ENCODE data around the gene CLDN15.

The CLDN15 gene

GRCh38 chr7:101186194-101186593 is 51.4 kb downstream of the CLDN15 start:
- no peak for TF ChIP-seq CTCF (IDR thresholded peaks at IDR 0.05; ENCODE audit: poor library complexity, severe bottlenecking)
- H3K4me1 ChIP-seq (ENCODE audit: insufficient read depth, poor library complexity, severe bottlenecking), result no peaks in the 10 kb centered on the region
- no peaks in the 10 kb centered on the region for H3K36me3 ChIP-seq (ENCODE audit: low read depth)
- no peak overlapping the region for H3K4me3 ChIP-seq (ENCODE audit: severe bottlenecking)
- no peak overlapping the region for H3K27ac ChIP-seq (ENCODE audit: poor library complexity, severe bottlenecking)
- DNase-seq (ENCODE audit: low spot score) (no peak), ATAC-seq (ENCODE audit: low read depth) (no peak)
- no peaks in the 10 kb centered on the region for H3K9me3 ChIP-seq (ENCODE audit: severe bottlenecking)
- H3K27me3 ChIP-seq (ENCODE audit: insufficient read depth, poor library complexity, severe bottlenecking), result peaks cover 2% of the 10 kb centered on the region

GRCh38 chr7:101185258-101185839 is 52.3 kb downstream of the CLDN15 start:
- TF ChIP-seq CTCF (IDR thresholded peaks at IDR 0.05; ENCODE audit: poor library complexity, severe bottlenecking), result no peak
- Histone ChIP-seq H3K4me1 (ENCODE audit: insufficient read depth, poor library complexity, severe bottlenecking) (no peaks in the 10 kb centered on the region), H3K36me3 (ENCODE audit: low read depth) (no peaks in the 10 kb centered on the region), H3K27ac (ENCODE audit: poor library complexity, severe bottlenecking) (no peak overlapping the region), H3K4me3 (ENCODE audit: severe bottlenecking) (no peak overlapping the region), H3K27me3 (ENCODE audit: insufficient read depth, poor library complexity, severe bottlenecking) (peaks cover 10% of the 10 kb centered on the region), H3K9me3 (ENCODE audit: severe bottlenecking) (no peaks in the 10 kb centered on the region)
- DNase-seq (ENCODE audit: low spot score) (no peak), ATAC-seq (ENCODE audit: low read depth) (peak; percentile 38)
